ENCODE results near the gene LRCH2.

LRCH2 gene

DNA sequence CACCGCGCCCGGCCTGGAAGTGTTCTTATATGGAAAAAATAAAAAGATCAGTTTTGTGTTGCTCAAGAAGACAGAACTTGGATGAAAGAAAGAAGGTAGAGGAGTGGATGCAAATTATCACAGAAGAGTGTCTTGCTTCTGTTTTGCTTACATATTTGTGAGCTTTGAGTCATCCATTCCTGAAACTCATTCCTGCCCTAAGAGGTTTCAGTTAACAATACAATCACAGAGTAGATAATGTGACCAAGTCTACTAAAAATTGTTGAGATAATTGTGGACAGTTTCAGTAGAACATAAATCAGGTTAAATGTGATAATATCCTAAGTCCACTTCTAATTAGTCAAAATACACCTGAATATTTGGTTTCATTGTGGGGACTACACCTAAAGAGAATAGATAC, 26.4 kb upstream of the LRCH2 start:
- TF ChIP-seq, protein P1, sequence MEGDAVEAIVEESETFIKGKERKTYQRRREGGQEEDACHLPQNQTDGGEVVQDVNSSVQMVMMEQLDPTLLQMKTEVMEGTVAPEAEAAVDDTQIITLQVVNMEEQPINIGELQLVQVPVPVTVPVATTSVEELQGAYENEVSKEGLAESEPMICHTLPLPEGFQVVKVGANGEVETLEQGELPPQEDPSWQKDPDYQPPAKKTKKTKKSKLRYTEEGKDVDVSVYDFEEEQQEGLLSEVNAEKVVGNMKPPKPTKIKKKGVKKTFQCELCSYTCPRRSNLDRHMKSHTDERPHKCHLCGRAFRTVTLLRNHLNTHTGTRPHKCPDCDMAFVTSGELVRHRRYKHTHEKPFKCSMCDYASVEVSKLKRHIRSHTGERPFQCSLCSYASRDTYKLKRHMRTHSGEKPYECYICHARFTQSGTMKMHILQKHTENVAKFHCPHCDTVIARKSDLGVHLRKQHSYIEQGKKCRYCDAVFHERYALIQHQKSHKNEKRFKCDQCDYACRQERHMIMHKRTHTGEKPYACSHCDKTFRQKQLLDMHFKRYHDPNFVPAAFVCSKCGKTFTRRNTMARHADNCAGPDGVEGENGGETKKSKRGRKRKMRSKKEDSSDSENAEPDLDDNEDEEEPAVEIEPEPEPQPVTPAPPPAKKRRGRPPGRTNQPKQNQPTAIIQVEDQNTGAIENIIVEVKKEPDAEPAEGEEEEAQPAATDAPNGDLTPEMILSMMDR (IDR thresholded peaks at IDR 0.05; ENCODE audit: control extremely low read depth, extremely low read depth, low read depth, missing control alignments), result no peak
- no peak for DNase-seq (ENCODE audit: extremely low spot score)
- ChIA-PET POLR2A (no interaction called here), CTCF (no interaction called here)

DNA sequence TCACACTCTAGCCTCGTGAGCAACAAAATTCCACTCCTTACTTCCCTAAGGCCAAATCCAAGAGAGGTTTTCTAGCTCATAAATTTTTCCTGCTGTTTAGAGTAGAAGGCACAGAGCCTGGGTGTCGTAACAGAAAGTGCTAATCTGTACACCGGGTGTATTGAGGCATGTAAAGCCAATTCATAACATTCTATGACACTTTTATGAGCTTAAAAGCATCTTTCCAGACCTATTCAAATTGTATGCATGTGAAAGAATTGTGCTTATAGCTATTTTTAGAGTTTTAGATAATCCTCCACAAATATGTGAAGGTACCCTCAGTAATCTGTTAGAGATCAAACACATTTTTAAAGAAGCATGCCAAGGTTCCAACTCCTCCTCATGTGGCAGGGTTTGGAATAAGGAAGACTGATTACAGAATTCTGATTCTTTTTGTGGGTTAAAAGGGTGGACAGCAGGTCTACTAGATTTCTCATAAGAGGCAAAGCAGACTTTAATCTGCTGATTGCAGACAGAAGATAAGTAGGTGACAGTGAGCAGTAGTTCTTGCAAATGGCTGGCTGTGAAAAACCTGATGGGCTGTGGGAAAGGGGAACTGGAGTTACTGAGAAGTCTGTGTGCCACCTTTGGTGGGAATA, 25.5 kb upstream of the LRCH2 start:
- CTCF ChIA-PET, result no interaction called here
- TF ChIP-seq, protein P1 (IDR thresholded peaks at IDR 0.05; ENCODE audit: control extremely low read depth, extremely low read depth, low read depth, missing control alignments), result no peak
- no peak for DNase-seq (ENCODE audit: extremely low spot score)
- POLR2A ChIA-PET, result no interaction called here

DNA sequence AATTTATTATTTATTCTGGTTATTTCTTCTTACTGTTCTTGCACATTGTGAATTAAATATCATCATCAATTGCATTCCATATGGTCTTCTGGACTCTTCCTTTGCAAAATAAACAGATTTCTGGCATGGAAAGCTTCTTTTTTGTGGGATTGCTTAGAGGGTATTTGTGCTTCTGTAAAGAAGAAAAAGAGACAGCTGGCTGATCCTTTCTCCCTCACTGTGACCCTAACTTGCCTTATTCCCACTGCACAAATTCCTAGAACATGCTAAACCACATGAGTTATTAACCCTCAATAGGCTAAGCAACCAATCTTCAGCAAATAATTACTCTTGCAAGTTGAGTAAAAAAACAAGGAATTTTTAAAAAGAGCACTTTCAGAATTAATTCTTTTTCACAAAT, 23.8 kb upstream of the LRCH2 start:
- TF ChIP-seq, protein P1 (IDR thresholded peaks at IDR 0.05; ENCODE audit: control extremely low read depth, extremely low read depth, low read depth, missing control alignments), result no peak
- CTCF ChIA-PET, result no interaction called here
- POLR2A ChIA-PET, result no interaction called here
- DNase-seq (ENCODE audit: extremely low spot score), result no peak

- POLR2A ChIA-PET, result no interaction called here
- DNase-seq (ENCODE audit: extremely low spot score), result no peak
- CTCF ChIA-PET, result no interaction called here
- TF ChIP-seq, protein P1 (IDR thresholded peaks at IDR 0.05; ENCODE audit: control extremely low read depth, extremely low read depth, low read depth, missing control alignments), result no peak
Observed at GRCh38 chrX:115255003-115255402, 21.1 kb upstream of the LRCH2 start.

GRCh38 chrX:115251458-115252233, 17.8 kb upstream of the LRCH2 start:
- ChIA-PET CTCF (interaction anchor here (1.8 kb wide), 1 partner anchor 391 kb away, joined by 4 read pairs; no protein-coding TSS in a partner anchor), POLR2A (no interaction called here)
- no peak for DNase-seq (ENCODE audit: extremely low spot score)
- TF ChIP-seq, protein P1 (IDR thresholded peaks at IDR 0.05; ENCODE audit: control extremely low read depth, extremely low read depth, low read depth, missing control alignments), result no peak

DNA sequence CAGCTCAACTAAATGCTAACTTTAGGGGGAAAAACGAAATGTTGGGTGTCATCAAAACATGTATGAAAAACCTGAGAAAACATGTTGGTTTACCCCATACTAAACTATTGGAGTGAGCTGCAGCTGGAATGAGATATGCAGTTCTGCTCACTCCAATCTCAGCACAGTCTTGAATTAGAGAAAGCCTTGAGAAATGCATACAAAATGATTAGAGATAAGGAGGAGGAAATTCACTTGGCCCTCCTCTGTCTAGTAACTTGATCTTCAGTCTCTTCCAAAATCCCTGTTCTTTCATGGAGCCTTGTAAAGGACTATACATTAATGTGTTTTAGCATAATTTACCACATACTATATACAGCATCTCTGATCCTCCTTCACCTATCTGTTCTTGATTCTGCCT, 3.2 kb upstream of the LRCH2 start:
- ChIA-PET CTCF (no interaction called here), POLR2A (no interaction called here)
- DNase-seq (ENCODE audit: extremely low spot score), result no peak
- TF ChIP-seq, protein P1 (IDR thresholded peaks at IDR 0.05; ENCODE audit: control extremely low read depth, extremely low read depth, low read depth, missing control alignments), result no peak

Measured in GM10248 (cell line).